DMS53 (cell line): Measurements from ENCODE around the gene PTGIR.

ENCODE experiments used
- DNase-seq: peaks from one replicate; lab custom pipeline; 2025; lab: John Stamatoyannopoulos, UW

PTGIR gene, protein sequence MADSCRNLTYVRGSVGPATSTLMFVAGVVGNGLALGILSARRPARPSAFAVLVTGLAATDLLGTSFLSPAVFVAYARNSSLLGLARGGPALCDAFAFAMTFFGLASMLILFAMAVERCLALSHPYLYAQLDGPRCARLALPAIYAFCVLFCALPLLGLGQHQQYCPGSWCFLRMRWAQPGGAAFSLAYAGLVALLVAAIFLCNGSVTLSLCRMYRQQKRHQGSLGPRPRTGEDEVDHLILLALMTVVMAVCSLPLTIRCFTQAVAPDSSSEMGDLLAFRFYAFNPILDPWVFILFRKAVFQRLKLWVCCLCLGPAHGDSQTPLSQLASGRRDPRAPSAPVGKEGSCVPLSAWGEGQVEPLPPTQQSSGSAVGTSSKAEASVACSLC

DNA sequence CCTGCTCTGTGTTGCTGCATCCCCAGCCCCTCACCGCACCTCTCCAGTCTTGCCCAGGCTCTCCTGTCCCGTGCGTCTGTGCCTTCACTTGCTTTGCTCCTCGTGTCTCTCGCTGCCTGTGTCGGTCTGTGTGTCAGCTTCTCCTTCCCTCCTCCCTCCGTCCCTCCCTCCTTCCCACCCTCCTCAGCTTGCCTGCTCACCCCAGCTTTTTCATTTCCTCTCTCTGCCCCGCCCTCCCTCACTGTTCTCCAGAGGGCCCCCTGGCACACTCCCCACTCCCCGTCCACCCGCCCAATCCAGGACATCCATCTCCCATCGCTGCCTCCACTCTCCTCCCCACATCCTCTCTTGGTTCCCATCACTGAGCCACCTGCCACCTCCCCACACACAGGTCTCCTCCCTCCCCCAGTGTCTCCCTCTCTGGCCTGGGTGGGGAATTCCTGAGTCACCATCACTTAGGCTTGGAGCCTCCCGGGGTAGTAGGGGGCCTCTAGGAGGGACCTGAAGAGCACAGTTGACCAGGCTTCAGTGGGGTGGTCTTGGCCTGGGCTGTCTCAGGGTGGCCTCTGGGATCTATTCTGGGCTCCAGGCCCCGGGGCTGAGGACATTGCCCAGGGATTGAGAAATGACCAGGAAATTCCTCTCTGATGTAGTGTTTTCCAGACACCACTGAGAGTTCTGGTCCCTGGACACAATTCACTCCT lies at the start of gene PTGIR:
TSS of gene PTGIR (minus strand) at position 132 of the 704 bp plus-strand sequence. CDS start 864 bp downstream, outside the sequence.
- peak; percentile 67 for DNase-seq

DNA sequence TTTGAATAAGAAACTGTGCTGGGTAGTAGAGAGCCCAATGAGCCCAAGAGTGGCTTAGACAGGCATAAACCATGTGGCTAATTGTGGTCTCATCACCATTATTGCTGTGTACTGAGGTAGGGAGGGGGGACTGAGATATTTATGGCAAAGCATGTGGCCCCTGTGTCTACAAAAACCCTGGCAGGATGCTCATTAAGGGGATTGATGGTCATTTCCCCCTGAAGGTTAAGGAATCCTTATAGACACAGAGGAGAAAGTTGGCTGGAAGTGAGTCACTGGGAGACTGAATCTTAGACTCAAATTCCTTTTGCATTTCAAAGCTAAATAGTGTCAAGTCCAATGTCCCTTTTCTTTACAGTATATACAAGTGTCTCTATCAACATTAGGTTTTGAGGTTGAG lies 45.9 kb upstream of the PTGIR start:
- no peak for DNase-seq

DNA sequence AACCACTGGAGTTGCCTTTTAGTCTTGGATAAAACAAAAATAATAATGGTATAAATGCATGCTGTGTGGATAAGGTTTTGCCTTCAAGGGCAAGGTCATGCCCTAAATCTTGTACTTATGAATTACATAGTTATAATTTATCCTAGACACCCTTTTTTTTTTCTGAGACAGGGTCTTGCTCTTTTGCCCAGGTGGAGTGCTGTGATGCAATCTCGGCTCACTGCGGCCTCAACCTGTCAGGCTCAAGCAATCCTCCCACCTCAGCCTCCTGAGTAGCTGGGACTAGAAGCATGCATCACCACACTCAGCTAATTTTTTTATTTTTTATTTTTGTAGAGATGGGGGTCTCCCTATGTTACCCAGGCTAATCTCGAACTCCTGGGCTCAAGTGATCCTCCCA lies 43.8 kb upstream of the PTGIR start:
- no peak for DNase-seq

DNA sequence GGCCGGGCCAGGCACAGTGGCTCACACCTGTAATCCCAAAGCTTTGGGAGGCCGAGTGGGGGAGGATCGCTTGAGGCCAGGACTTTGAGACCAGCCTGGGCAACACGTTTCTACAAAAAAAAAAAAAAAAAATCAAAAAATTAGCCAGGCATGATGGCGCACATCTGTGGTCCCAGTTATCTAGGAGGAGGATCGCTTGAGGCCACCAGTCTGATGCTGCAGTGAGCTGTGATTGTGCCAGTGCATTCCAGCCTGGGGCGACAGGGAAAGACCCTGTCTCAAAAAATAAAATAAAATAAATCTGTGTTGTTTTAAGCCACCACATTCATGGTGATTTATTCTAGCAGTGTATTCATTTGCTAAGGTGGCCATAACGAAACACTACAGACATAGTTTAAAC lies 40.2 kb upstream of the PTGIR start:
- no peak for DNase-seq

DNA sequence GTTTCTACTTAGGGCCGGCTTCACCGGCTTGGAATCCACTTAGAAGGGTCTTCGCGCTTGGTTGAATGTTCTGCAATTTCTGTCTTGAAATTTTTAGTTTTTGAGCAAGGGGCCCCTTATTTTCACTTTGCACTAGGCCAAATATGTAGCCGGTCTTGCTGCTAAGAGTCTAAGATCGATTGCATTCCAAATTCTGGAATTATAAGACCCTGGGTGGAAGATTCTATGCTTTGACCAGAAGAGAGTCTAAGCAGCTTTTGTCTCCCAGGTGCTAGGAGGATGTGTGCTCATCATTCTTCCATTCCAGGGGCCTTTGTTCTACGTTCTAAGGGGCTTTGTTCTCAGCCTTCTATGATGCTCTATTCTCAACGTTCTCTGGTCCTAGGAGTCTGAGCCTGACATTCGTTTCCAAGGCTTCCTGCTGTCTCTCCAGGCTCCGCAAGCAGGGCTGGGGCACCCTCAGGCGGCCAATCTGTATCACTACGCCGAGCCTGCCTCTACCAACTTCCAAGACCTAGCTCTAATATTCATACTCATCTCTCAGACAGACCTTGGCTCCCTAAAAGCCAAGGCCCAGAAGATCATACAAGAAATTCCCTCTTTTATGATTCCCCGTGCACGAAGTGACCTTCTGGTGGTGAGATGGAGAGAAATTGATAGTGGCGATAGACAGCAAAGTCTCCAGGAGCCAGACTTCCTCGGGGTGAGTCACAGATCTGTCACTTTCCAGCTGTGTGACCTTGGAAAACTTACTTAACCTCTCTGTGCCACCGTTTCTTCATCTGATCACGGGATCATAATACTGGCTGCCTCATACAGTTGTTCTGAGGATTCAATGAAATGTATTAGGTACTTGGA lies 37.1 kb upstream of the PTGIR start:
- DNase-seq = peak; percentile 96

DNA sequence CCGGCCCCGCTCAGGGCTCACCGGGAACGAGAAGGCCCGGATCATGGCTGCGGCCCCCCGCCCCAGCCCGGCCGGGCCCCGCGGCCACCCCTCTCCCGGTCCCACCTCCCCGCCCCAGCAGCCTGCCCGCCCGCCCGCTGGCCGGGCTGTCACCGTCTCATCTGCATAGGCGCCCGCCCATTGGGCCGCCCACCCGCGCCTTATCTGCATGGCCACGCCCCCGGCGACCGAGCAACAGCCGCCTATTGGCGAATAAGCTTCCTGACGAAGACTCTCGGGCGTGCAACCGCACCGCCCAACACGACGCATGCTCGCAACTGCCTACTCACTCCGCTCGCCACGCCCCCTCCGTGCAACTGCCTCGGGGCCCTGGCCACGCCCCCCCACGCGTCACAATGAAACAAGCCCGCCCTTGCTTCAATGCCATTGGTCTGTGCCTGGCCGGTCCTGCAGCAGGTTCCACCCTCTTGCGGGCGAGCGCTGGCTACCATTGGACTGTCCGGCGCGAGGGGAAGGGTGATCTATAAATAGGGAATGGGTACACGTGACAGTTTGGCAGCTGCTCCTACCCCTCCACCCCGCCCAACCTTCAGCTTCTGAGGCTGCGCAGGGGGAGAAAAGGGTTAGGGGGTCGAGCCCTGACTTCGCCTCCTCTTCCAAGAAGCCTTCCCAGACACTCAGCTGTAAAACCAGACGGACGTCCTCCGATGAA lies 36.3 kb upstream of the PTGIR start, which contains the start of gene DACT3:
TSS of gene DACT3 (minus strand) at position 163 of the 712 bp plus-strand sequence. CDS start at position 45, 118 bp downstream.
- peak; percentile 100 for DNase-seq

DNA sequence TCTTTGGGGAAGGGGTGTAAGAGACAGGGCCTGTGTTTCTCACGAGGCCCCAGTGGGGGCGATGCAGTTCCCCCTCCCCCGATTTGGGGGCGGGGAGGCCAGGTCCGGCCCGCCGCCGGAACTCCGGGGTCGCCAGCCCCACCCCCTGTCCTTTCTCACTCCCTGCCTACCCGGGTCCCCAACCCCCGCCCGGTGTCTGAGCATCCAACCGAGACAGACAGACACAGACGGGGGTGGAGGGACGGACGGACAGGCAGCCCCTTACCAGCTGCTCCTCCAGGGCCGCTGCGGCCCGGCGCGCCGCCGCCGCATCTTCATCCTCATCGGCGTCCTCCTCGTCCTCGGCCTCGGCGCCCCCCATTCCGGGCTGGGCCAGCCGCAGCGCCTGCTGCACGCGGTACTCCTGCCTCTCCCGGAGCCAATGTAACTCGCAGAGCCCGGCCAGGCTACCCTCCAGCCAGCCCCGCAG lies 35.7 kb upstream of the PTGIR start:
- no peak for DNase-seq

DNA sequence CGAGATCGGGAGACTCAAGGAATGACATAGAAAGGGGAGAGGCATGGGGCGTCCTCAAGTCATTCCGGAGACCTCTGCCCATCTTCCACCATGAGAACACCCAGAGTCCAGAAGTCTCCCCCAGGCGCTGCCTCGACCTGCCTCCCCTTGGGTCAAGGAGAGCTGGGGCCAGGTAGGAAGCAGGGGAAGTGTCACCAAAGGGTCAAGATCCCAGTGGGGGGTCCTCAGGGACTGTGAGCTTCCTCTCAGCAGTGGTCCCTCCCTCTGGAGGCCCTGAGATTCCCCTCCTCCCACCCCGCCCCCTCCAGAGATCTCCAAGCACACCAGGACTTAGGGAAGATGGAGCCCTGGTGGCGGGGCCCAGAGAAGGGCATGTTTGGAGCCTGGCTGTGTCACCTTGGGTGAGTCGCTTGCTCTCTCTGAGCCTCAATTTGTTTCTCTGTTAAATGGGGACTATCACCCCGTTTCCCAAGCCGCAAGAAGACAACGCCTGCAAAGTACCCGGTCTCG lies 35.2 kb upstream of the PTGIR start:
- peak; percentile 42 for DNase-seq

DNA sequence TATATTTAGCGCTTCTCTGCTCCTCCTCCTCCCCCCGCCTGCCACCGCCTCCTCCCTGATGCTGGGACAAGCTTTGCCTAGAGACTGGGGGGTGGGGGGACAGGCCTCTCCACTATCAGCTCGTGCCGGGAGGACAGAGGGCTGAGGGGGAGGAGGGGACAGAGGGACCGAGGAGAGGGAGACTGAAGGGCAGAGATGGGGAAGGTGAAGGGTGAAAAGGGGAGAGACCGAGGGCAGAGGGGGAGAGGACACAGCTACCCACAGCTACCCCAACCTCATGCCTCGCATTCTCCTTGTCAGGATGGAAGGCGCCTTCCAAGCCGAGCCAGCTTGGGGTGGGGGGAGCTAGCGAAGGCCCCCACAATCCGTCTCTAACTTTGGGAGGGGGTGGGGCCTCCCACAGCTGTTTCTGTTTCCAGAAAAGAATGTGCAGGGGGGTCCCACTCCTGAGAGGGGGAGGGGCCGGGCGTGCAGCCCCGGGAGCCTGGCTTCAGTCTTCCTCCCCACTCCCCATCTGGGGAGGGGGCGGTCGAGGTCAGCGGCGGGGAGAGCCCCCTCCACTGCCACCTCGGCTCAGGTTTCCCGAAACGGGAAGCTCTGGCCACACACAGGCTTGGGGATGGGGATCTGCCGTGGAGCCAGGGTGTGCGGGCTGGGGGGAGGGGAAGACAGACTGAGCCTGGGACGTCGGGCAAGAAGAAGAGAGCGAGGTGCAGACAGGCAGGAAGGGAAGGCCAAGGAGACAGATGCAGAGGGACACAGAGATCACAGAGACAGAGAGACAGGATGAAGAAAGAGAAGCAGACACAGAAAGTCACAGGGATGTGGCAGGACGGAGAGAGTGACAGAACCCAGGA lies 34.5 kb upstream of the PTGIR start:
- peak; percentile 47 for DNase-seq

DNA sequence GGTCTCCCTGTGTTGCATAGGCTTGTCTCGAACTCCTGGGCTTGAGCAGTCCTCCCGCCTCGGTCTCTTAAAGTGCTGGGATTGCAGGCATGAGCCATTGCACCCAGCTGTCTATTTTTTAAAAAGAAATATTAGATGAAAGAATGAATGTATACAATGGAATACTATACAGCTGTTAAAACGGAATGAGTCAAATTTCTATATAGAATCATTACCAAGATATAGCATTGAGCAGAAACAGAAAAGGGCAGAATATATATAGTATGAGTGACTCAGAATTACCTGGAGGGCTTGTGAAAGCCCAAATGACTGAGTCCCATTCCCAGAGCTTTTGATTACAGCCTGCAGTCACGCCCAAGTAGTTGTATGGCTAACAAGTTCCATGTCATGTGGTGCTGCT lies 31.7 kb upstream of the PTGIR start:
- DNase-seq = no peak

DNA sequence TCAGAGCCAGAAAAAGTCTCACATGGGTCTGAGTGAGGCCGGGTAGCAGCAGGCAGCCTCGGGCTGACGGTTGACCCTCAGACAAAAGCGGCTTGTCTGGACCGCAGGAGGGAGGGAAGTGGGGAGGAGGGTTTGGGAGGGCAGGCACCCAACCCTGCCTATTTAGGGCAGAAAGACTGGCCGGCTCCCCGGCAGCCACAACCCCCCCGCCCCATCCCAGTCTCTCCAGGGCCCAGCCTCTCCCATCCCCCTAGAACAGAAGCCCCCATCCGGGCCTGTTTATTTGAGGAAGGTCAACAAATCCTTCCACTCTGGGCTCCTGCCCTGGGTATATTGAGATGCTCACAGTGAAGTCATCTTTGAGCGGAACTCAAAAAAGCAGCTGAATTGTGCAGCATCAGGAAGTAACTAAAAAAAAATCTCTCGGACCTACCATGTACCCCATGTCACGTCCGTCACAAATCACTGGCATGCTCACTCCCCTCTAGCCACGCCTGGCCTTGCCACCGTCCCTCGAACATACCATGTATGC lies 29.8 kb upstream of the PTGIR start:
- no peak for DNase-seq

DNA sequence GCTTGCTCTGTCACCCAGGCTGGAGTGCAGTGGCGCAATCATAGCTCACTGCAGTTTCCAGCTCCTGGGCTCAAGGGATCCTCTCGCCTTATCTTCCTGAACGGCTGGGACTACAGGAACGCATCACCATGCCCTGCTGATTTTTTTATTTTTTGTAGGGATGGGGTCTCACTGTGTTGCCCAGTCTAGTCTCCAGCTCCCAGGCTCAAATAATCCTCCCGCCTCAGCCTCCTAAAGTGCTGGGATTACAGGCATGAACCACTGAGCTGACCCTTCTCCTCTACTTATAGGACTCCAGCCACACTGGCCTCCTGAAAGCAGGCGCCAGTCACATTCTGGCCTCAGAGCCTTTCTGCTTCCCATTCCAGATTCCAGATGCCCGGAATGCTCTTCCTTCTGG lies 25.6 kb upstream of the PTGIR start:
- no peak for DNase-seq

DNA sequence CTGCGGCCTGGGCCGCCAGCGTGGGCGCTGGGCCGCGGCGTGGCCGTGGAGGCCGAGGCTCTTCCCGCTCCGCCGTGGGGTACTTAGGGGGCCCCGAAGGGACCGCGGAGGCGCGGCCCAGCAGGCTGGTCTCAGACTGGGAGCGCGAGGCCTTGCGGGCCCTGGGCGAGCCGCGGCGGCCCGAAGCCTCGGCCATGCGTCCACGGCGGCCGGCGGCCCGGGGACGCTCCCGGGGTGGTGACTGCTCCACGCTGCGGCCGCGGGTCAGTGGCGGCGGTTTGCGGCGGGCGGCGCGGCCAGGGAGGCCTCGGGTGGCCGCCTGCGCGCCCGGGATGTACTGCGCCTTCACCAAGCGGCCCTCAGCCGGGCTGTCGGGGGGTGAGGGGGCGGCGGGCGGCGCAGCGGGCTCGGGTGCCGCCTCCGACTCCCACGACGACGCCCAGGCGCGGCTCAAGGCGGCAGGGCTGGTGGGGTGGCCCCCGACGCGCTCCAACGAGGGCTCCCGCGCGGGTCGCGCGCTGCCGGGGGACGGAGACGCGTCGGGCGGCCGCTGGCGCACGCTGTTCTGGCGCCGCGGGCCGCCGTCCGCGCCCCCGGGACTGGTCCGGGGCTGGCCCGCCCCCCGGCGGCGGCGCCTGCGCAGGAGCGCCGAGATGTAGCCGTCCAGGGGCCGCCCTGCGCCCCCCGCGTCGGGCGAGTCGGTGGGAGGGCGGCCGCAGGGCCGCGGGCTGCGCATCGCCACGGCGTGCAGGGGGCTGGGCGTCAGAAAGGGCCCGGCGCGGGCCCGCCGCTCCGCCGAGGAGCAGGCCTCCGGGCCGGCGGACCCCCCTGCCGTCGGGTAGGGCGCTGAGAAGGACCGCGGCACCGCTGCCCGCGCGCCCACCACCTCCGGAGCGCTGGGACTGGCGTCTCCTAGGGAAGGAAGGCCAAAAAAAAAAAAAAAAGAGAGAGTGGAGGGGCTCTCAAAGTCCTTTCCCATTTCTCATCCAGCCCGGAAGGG lies 24.4 kb upstream of the PTGIR start:
- no peak for DNase-seq

DNA sequence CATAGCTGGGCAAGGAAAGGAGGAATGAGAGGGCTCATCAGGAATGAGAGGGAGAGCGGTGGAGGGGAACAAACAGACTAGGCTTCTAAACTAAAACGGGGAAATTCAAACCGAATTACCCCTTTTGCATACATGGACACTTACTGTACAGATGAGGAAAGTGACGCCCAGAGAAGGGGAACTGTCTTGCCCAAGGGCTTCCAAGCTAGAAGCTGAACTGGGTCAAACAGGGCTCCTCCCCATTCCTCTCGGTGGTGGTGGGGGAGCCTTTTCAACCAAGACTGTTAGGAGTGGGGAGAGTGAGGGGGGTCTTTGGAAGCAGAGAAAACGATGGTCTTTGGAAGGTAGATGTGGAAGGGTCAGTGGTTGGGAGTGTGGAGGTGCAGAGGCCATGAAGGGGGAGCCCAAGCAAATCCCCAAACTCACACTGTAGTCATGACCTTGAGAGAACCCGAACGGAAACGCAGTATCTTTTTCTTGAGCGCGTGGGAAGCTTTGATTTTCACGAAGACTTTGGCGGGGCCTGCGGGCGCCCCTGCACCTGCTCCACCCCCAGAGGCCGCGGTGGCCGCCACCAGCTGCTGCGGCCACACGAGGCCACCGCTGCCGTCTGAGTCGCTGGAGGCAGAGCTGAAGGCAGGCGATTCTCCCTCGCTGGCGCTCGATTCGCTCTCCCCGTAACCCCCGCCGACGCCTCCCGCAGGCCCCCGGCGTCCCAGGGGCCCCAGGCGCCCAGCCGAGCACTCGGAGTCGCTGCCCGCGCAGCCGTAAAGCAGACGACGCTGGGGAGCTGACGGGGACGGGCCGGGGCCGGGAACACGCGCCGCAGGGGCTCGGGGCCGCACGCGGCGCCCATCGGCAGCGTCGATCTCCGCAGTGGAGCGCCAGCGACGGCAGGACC lies 23.4 kb upstream of the PTGIR start:
- DNase-seq = no peak

DNA sequence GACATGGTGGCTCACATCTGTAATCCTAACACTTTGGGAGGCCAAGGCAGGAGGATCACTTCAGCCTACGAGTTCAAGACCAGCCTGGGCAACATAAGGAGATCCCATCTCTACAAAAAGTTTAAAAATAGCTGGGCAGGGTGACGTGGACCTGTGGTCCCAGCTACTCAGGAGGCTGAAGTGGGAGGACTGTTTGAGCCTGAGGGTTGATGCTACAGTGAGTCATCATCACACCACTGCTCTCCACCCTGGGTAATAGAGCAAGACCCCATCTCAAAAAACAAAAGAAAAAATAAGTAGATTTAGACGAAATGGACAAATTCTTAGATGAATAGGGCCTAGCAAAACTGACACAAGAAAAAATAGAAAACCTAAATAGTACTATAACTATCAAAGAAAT lies 21.5 kb upstream of the PTGIR start:
- no peak for DNase-seq

DNA sequence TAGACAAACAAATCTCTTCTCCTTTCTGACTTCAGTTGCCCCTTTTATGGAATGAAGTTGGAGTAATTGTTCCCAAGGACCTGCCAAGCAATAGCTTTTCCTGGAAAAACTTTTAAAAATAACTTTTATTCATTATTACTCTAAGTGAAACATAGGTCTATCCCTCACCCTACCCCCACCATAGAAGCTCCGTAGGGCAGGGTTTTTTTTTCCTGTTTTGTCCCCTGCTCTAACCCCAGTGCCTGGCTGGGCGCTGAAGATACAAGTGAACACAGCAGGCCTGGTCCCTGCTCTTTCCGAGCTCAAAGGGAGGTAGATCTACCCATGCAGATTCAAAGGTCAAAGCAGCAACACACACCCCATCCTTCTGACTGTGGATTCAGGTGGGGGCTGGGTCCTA lies 19.8 kb upstream of the PTGIR start:
- no peak for DNase-seq

DNA sequence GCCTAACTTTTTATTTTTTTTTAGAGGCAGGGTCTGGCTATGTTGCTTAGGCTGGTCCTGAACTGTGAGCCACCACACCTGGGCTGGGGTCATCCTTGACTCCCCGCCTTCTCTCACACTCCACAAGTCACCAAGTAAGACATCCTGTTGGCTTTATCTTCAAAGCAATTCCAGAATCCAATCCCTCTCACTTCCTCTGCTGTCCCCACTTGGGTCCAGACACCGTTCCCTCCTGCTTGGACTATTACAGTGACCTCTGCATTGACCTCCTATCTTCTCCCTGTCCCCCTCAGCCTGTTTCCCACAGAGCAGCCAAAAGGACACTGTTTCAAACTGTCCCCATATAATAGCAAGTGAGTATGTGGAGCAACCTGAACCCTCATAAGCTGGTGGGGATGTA lies 15.8 kb upstream of the PTGIR start:
- DNase-seq = no peak
